CD4-positive, alpha-beta T cell treated with Interleukin-6 at 100 ng/mL for 8 hours (primary cell): ENCODE data around the gene CHN2.

Experiments
- DNase-seq: peaks from one replicate; pipeline ENCODE4 v3.0.0-alpha.2; 2020; ENCODE audit warnings: mixed read lengths, low spot score

CHN2 gene

GRCh38 chr7:29285444-29285793, 90.8 kb downstream of the CHN2 start:
- DNase-seq, result peak; percentile 14

GRCh38 chr7:29285861-29286260, 91.3 kb downstream of the CHN2 start:
- no peak for DNase-seq

- DNase-seq, result no peak
Measured at GRCh38 chr7:29287366-29287765, 92.8 kb downstream of the CHN2 start.

- no peak for DNase-seq
Measured at GRCh38 chr7:29288181-29289091, 93.9 kb downstream of the CHN2 start.

- DNase-seq, result no peak
Measured at GRCh38 chr7:29289156-29290021, 94.8 kb downstream of the CHN2 start.

GRCh38 chr7:29290829-29291228, 96.3 kb downstream of the CHN2 start:
- no peak for DNase-seq

- DNase-seq, result no peak
Measured at GRCh38 chr7:29291723-29292618, 97.4 kb downstream of the CHN2 start.

- no peak for DNase-seq
Measured at GRCh38 chr7:29292886-29293658, 98.5 kb downstream of the CHN2 start.

GRCh38 chr7:29296421-29296820, 101.8 kb downstream of the CHN2 start:
- DNase-seq, result no peak

GRCh38 chr7:29297194-29297890, 102.8 kb downstream of the CHN2 start:
- no peak for DNase-seq

- DNase-seq, result no peak
Measured at GRCh38 chr7:29299086-29299485, 104.5 kb downstream of the CHN2 start.

GRCh38 chr7:29300026-29300480, 105.5 kb downstream of the CHN2 start:
- DNase-seq, result no peak

- no peak for DNase-seq
Measured at GRCh38 chr7:29300649-29301048, 106.1 kb downstream of the CHN2 start.

GRCh38 chr7:29302666-29303395, 108.3 kb downstream of the CHN2 start:
- no peak for DNase-seq

- no peak for DNase-seq
Measured at GRCh38 chr7:29304756-29305155, 110.2 kb downstream of the CHN2 start.

GRCh38 chr7:29306319-29306991, 111.9 kb downstream of the CHN2 start:
- DNase-seq, result no peak

- DNase-seq, result no peak
Measured at GRCh38 chr7:29308424-29308823, 113.8 kb downstream of the CHN2 start.

- DNase-seq, result no peak
Measured at GRCh38 chr7:29309041-29309854, 114.7 kb downstream of the CHN2 start.
